ENCODE data around the gene CDK6. TPM values are rescaled to one million over a fixed set of nuclear protein-coding genes. Genes with fewer than 3 reads are reported as not detected.

Gene CDK6
- total and polyA plus RNA-seq, 9 of the 15 experiments (the other 6 are each of a cell fraction or from before 2014, with no cell fraction given), result 7.6 to 109 (median 44.4) TPM

DNA sequence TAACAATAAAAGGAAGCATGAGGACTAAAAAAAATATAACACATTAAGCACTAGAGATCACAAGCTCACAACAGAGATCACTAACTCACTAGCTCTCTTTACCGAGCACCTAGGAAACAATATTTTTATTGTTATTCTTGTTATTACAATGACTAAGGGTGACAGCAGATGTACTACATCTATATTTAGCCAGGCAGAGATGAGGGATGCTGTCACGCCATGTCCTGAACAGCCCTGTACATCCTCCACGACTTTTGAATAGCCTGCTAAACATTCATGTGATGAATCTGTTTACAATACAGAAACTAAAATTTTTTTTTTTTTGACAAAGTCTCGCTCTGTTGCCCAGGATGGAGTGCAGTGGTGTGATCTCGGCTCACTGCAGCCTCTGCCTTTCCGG is 268.9 kb downstream of the CDK6 start:
- H3K9me1 ChIP-seq (ENCODE audit: control insufficient read depth, insufficient read depth, low read length), result no peaks in the 10 kb centered on the region
- no peaks in the 10 kb centered on the region for H3K9me3 ChIP-seq (replicated peaks; ENCODE audit: control insufficient read depth, insufficient read depth, low read depth, low read length)
- H2AFZ ChIP-seq (ENCODE audit: low read depth, low read length), result no peak overlapping the region
- intact Hi-C loops (cut with micrococcal nuclease), result loop anchor here (10.0 kb wide), 1 partner anchor 83 kb away; no protein-coding TSS in a partner anchor
- H3K4me3 ChIP-seq, result no peak overlapping the region
- DNase-seq (ENCODE audit: extremely low read depth in 1 of 4, low spot score in 3 of 4), result no peak
- H3K79me2 ChIP-seq (ENCODE audit: control insufficient read depth, insufficient read depth, low read length), result no peaks in the 10 kb centered on the region
- H3K27me3 ChIP-seq (ENCODE audit: control insufficient read depth in 2 of 2, insufficient read depth in 2 of 2, low read length in 2 of 2), result no peaks in the 10 kb centered on the region
- peaks cover 83% of the 10 kb centered on the region for H3K36me3 ChIP-seq (ENCODE audit: control insufficient read depth, insufficient read depth, low read length)
- in situ Hi-C loops (cut with MboI), result no loop called here
- no peak overlapping the region for H3K27ac ChIP-seq (ENCODE audit: extremely low read depth, low read depth, low read length)
- 97% methylated on average over 6 of the region's 6 CpGs for WGBS (ENCODE audit: insufficient coverage, low coverage, missing lambda C conversion rate)
- H3K4me2 ChIP-seq (ENCODE audit: insufficient read depth, low read length), result no peak overlapping the region
- ATAC-seq, result no peak
- no peaks in the 10 kb centered on the region for H4K20me1 ChIP-seq (replicated peaks; ENCODE audit: control insufficient read depth, insufficient read depth, low read length)
- H3K9ac ChIP-seq (ENCODE audit: insufficient read depth in 1 of 2, low read depth in 2 of 2, low read length in 2 of 2), result no peak overlapping the region
- no peaks in the 10 kb centered on the region for H3K4me1 ChIP-seq (replicated peaks in 1 of 2; ENCODE audit: control insufficient read depth in 2 of 2, insufficient read depth in 2 of 2, low read length in 2 of 2)
- ChIA-PET CTCF (ENCODE audit: low intra/inter-chr PET ratio) (no interaction called here), POLR2A (interaction anchor here (1.0 to 1.2 kb wide), 2 partner anchors 9 to 12 kb away, joined by 3 to 4 read pairs; no protein-coding TSS in a partner anchor)
- no TSS peak for BruUV-seq (replicated peaks)
- TF ChIP-seq POLR2A (conservative IDR thresholded peaks at IDR 0.05) (0 out of 2 replicates have a peak, but pooled peaks have one; percentile 7), ZNF57 (CRISPR knock-in tag; IDR thresholded peaks at IDR 0.05) (no peak)
- no peak for FAIRE-seq

DNA sequence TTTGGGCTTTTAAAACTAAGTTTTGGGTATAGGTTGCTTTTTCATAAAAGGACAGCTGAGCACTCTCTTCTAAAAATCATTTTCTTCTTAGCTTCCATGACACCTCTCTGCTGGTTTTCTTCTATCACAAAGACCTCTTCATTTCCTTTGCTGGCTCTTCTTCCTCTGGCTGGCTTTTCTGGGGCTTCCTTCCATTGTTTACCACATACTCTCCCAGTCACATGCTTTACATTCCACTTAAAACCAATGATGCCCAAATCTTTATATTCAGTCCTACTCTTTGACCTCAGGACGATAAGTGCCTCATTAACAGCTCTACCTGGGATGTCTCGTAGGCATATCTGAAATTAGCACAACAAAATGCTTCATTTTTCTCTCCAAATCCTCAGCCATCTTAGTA is 273.0 kb downstream of the CDK6 start:
- Histone ChIP-seq H2AFZ (ENCODE audit: low read depth, low read length) (no peak overlapping the region), H3K9me3 (replicated peaks; ENCODE audit: control insufficient read depth, insufficient read depth, low read depth, low read length) (no peaks in the 10 kb centered on the region), H3K9me1 (ENCODE audit: control insufficient read depth, insufficient read depth, low read length) (no peaks in the 10 kb centered on the region), H3K36me3 (ENCODE audit: control insufficient read depth, insufficient read depth, low read length) (peaks cover 71% of the 10 kb centered on the region), H4K20me1 (replicated peaks; ENCODE audit: control insufficient read depth, insufficient read depth, low read length) (no peaks in the 10 kb centered on the region), H3K79me2 (ENCODE audit: control insufficient read depth, insufficient read depth, low read length) (no peaks in the 10 kb centered on the region), H3K27ac (ENCODE audit: extremely low read depth, low read depth, low read length) (no peak overlapping the region), H3K4me2 (ENCODE audit: insufficient read depth, low read length) (no peak overlapping the region), H3K4me1 (replicated peaks in 1 of 2; ENCODE audit: control insufficient read depth in 2 of 2, insufficient read depth in 2 of 2, low read length in 2 of 2) (no peaks in the 10 kb centered on the region), H3K4me3 (no peak overlapping the region), H3K9ac (ENCODE audit: insufficient read depth in 1 of 2, low read depth in 2 of 2, low read length in 2 of 2) (no peak overlapping the region), H3K27me3 (ENCODE audit: control insufficient read depth in 2 of 2, insufficient read depth in 2 of 2, low read length in 2 of 2) (no peaks in the 10 kb centered on the region)
- DNase-seq (ENCODE audit: extremely low read depth in 1 of 4, low spot score in 3 of 4) (no peak), ATAC-seq (no peak), FAIRE-seq (no peak)
- in situ Hi-C loops (cut with MboI), result no loop called here
- no TSS peak for BruUV-seq (replicated peaks)
- intact Hi-C loops (cut with micrococcal nuclease), result loop anchor here (10.0 kb wide), 1 partner anchor 79 kb away; no protein-coding TSS in a partner anchor
- TF ChIP-seq RAD51 (IDR thresholded peaks at IDR 0.05; ENCODE audit: borderline replicate concordance, low read depth), result no peak
- no peak for TF ChIP-seq ZNF3 (CRISPR knock-in tag; IDR thresholded peaks at IDR 0.05)
- no peak for TF ChIP-seq RBM34 (IDR thresholded peaks at IDR 0.05; ENCODE audit: borderline replicate concordance, insufficient read depth, low read length)
- 86% methylated on average over 2 of the region's 2 CpGs for WGBS (ENCODE audit: insufficient coverage, low coverage, missing lambda C conversion rate)
- POLR2A ChIA-PET, result interaction anchor here (0.6 to 1.7 kb wide), 7 partner anchors 9 to 589 kb away, joined by 3 to 5 read pairs (median 4); partner anchors contain the start of genes FAM133B, PEX1 and RBM48
- CTCF ChIA-PET (ENCODE audit: low intra/inter-chr PET ratio), result no interaction called here

Data from K562 (cell line).